B cell (primary cell): ENCODE measurements around the gene RTN4RL2. TPM values are rescaled to one million over a fixed set of nuclear protein-coding genes. Genes with fewer than 3 reads are reported as not detected.
A peak's percentile ranks its signal among the peaks of the same experiment; 100 is the strongest.

Experiments
- ATAC-seq: fragments of 200-7000 bp; cut with Tn5 transposase; one replicate; pipeline ENCODE4 v1.10.0; 2021; ENCODE audit warnings: low read depth, mild to moderate bottlenecking, moderate number of reproducible peaks, moderate library complexity
- CTCF ChIA-PET: fragments of 350-600 bp; sonication (Branson Sonifier 250); formaldehyde crosslinking; loops from one replicate; lab custom pipeline; 2021; ENCODE audit warnings: antibody characterized with exemption, inconsistent platforms; lab: Charles Lee
- POLR2A ChIA-PET: fragments of 350-600 bp; sonication (Branson Sonifier 250); formaldehyde crosslinking; loops from one replicate; lab custom pipeline; 2021; ENCODE audit warnings: antibody characterized with exemption; lab: Charles Lee
- DNase-seq: peaks from one replicate; pipeline ENCODE4 v3.0.0; 2013
- H2AFZ ChIP-seq: 2 replicates; pipeline ENCODE4 v1.6.1; 2012; ENCODE audit warnings: mild to moderate bottlenecking, low read depth, low read length; ENCODE audit not compliant: insufficient read depth, poor library complexity, severe bottlenecking
- H3K27ac ChIP-seq, 2 donors: 1 replicate in 1 of 2; 2 replicates in 1 of 2; pipeline ENCODE4 v1.5.1; 2012 to 2013; ENCODE audit warnings: low read length in 2 of 2, mild to moderate bottlenecking in 2 of 2, moderate library complexity in 1 of 2
- H3K27me3 ChIP-seq, 4 experiments: fragments of 200-600 bp in 1 of 4; sonication (generic) in 1 of 4; replicated peaks in 1 of 4; 1 replicate in 2 of 4; 2 replicates in 2 of 4; pipeline versions ENCODE4 v1.6.1 to v1.7.0; 2013 to 2016; ENCODE audit warnings: low read length in 3 of 4, mild to moderate bottlenecking in 2 of 4, mixed read lengths in 1 of 4, moderate library complexity in 1 of 4; ENCODE audit not compliant: insufficient read depth in 4 of 4, control insufficient read depth in 3 of 4; ENCODE audit errors: control extremely low read depth in 1 of 4
- H3K36me3 ChIP-seq, 2 experiments: replicated peaks in 1 of 2; 1 replicate in 1 of 2; 2 replicates in 1 of 2; pipeline versions ENCODE4 v1.6.1 to v1.7.1; 2013; ENCODE audit warnings: low read length in 1 of 2; ENCODE audit not compliant: insufficient read depth in 2 of 2, control insufficient read depth in 1 of 2; ENCODE audit errors: control extremely low read depth in 1 of 2, extremely low read depth in 1 of 2
- H3K4me1 ChIP-seq, 2 donors: fragments of 200-600 bp in 1 of 2; sonication (generic) in 1 of 2; 1 replicate in 1 of 2; 2 replicates in 1 of 2; pipeline versions ENCODE4 v1.5.1 to v1.6.1; 2013 to 2017; ENCODE audit warnings: low read length in 2 of 2; ENCODE audit not compliant: control insufficient read depth in 2 of 2, insufficient read depth in 2 of 2
- H3K4me2 ChIP-seq: replicated peaks from 2 replicates; pipeline ENCODE3; 2012; ENCODE audit warnings: mild to moderate bottlenecking, low read depth, low read length; ENCODE audit not compliant: poor library complexity, severe bottlenecking
- H3K4me3 ChIP-seq, 5 experiments: fragments of 200-600 bp in 1 of 5; sonication (generic) in 1 of 5; 1 replicate in 3 of 5; 2 replicates in 2 of 5; pipeline versions ENCODE4 v1.5.1 to v1.7.0; 2011 to 2016; ENCODE audit warnings: low read length in 4 of 5, mild to moderate bottlenecking in 4 of 5, low read depth in 2 of 5, control low read depth in 1 of 5, moderate library complexity in 1 of 5; ENCODE audit not compliant: insufficient read depth in 1 of 5; ENCODE audit errors: control extremely low read depth in 1 of 5, extremely low read depth in 1 of 5
- H3K79me2 ChIP-seq: fragments of 200-600 bp; sonication (generic); one replicate; pipeline ENCODE4 v1.6.0; 2016; ENCODE audit warnings: low read length; ENCODE audit not compliant: control insufficient read depth, insufficient read depth
- H3K9ac ChIP-seq: fragments of 200-600 bp; sonication (generic); 2 replicates; pipeline ENCODE4 v1.6.1; 2017; ENCODE audit warnings: mild to moderate bottlenecking, low read length, moderate library complexity
- H3K9me3 ChIP-seq, 3 donors: one replicate each; pipeline versions ENCODE4 v1.6.1 to v1.7.1; 2013; ENCODE audit warnings: low read length in 2 of 3; ENCODE audit not compliant: control insufficient read depth in 2 of 3, insufficient read depth in 1 of 3; ENCODE audit errors: control extremely low read depth in 1 of 3
- H4K20me1 ChIP-seq: 2 replicates; pipeline ENCODE4 v1.6.0; 2012; ENCODE audit warnings: mild to moderate bottlenecking, low read length; ENCODE audit not compliant: insufficient read depth, control insufficient read depth, poor library complexity, severe bottlenecking
- H3K27ac Mint-ChIP-seq: one replicate; pipeline ENCODE4 v1.8.0; 2021; ENCODE audit warnings: mixed read lengths
- H3K27me3 Mint-ChIP-seq: one replicate; pipeline ENCODE4 v1.8.0; 2021; ENCODE audit warnings: mixed read lengths
- H3K4me1 Mint-ChIP-seq: one replicate; pipeline ENCODE4 v1.8.0; 2021; ENCODE audit warnings: mixed read lengths
- H3K4me3 Mint-ChIP-seq: one replicate; pipeline ENCODE4 v1.8.0; 2021; ENCODE audit warnings: mixed read lengths
- H3K9me3 Mint-ChIP-seq: one replicate; pipeline ENCODE4 v1.8.0; 2022; ENCODE audit warnings: mixed read lengths; ENCODE audit not compliant: insufficient read depth
- CTCF ChIP-seq: fragments of 200-600 bp; IDR thresholded peaks from one replicate; pipeline ENCODE4 v1.8.0; 2022; ENCODE audit warnings: antibody characterized with exemption, mild to moderate bottlenecking
- EZH2 ChIP-seq: IDR thresholded peaks from 2 replicates; pipeline ENCODE4 v1.6.1; 2012; ENCODE audit warnings: borderline replicate concordance, low read depth, mild to moderate bottlenecking, moderate library complexity, low read length; ENCODE audit not compliant: insufficient read depth, poor library complexity, severe bottlenecking
- WGBS: methylation state at CpG from one replicate; pipeline ENCODE4 v1.1.5; 2013; ENCODE audit warnings: missing lambda C conversion rate; ENCODE audit not compliant: insufficient coverage; 5-methylcytosine and 5-hydroxymethylcytosine counted together
- intact Hi-C: fragments of 100-400 bp; cut with micrococcal nuclease; formaldehyde crosslinking; loops from one replicate; pipeline ENCODE4 v1.10.0; 2022
- polyA plus RNA-seq: library from polyadenylated mRNA; depleted of rRNA; stranded (reverse); fragments of >200 nt; gene quantifications from 2 replicates; pipeline ENCODE4 v1.2.3, GENCODE V29; 2012
- total RNA-seq, 2 donors: library from RNA; stranded (reverse); fragments of 120-200 nt in 1 of 2; gene quantifications; 1 replicate in 1 of 2; 2 replicates in 1 of 2; pipeline versions ENCODE4 v1.2.3 to v1.2.4, GENCODE V29; 2013 to 2022

The RTN4RL2 gene
- total and polyA plus RNA-seq, 2 donors (not counting 1 experiment from before 2014, with no cell fraction given): 0.12 to 0.13 TPM

- no peak overlapping the region for H3K4me2 ChIP-seq
- no peaks in the 10 kb centered on the region for H3K9me3 ChIP-seq
- no peaks in the 10 kb centered on the region for H3K9me3 Mint-ChIP-seq
- H3K27ac ChIP-seq: no peak overlapping the region
- no peaks in the 10 kb centered on the region for H3K79me2 ChIP-seq
- 95% methylated on average over 11 of the region's 11 CpGs for WGBS
- H3K4me1 ChIP-seq: peaks cover 36 to 42% of the 10 kb centered on the region in 2 donors
- ChIA-PET POLR2A (no interaction called here), CTCF (interaction anchor here (1.0 to 12.5 kb wide), 5 partner anchors 12 to 39 kb away, joined by 3 to 148 read pairs (median 3); no protein-coding TSS in a partner anchor)
- H2AFZ ChIP-seq: no peak overlapping the region
- peaks cover 5% of the 10 kb centered on the region for H3K27me3 Mint-ChIP-seq
- no peaks in the 10 kb centered on the region for H4K20me1 ChIP-seq
- intact Hi-C loops: no loop called here
- no peak for ATAC-seq
- H3K27me3 ChIP-seq: peaks cover 0 to 31% (median 6%) of the 10 kb centered on the region in 4 experiments
- H3K36me3 ChIP-seq: no peaks in the 10 kb centered on the region
- H3K4me1 Mint-ChIP-seq: peaks cover 48% of the 10 kb centered on the region
- no peak for DNase-seq
- no peak overlapping the region for H3K4me3 ChIP-seq
- no peak overlapping the region for H3K9ac ChIP-seq
- H3K27ac Mint-ChIP-seq: no peak overlapping the region
- peak overlapping the region; percentile 90 for H3K4me3 Mint-ChIP-seq
- TF ChIP-seq CTCF (no peak), EZH2 (no peak)
These were observed 17.3 kb downstream of the RTN4RL2 start for GRCh38 chr11:57477507-57478189.

GRCh38 chr11:57479021-57479663, 18.8 kb downstream of the RTN4RL2 start:
- WGBS: 68% methylated on average over 9 of the region's 11 CpGs
- H3K79me2 ChIP-seq: no peaks in the 10 kb centered on the region
- intact Hi-C loops: no loop called here
- ATAC-seq (no peak), DNase-seq (no peak)
- no peak overlapping the region for H3K4me3 ChIP-seq
- Mint-ChIP-seq H3K9me3 (no peaks in the 10 kb centered on the region), H3K27ac (peak overlapping the region; percentile 56), H3K27me3 (peaks cover 5% of the 10 kb centered on the region), H3K4me3 (no peak overlapping the region), H3K4me1 (peaks cover 56% of the 10 kb centered on the region)
- H4K20me1 ChIP-seq: no peaks in the 10 kb centered on the region
- no peaks in the 10 kb centered on the region for H3K36me3 ChIP-seq
- H3K9ac ChIP-seq: no peak overlapping the region
- H3K27ac ChIP-seq: no peak overlapping the region
- H3K4me2 ChIP-seq: no peak overlapping the region
- TF ChIP-seq EZH2 (no peak), CTCF (no peak)
- peaks cover 48 to 53% of the 10 kb centered on the region in 2 donors for H3K4me1 ChIP-seq
- peaks cover 0 to 4% (median 0%) of the 10 kb centered on the region in 3 donors for H3K9me3 ChIP-seq
- H2AFZ ChIP-seq: no peak overlapping the region
- H3K27me3 ChIP-seq: peaks cover 0 to 32% (median 11%) of the 10 kb centered on the region in 4 experiments
- ChIA-PET POLR2A (no interaction called here), CTCF (interaction anchor here (0.6 to 12.5 kb wide), 6 partner anchors 10 to 138 kb away, joined by 3 to 148 read pairs (median 3); no protein-coding TSS in a partner anchor)
